ENCODE data around the gene DENND5B.
"Not testable (repeated sequence)": the region's sequence is repeated elsewhere in the genome, so short reads cannot be mapped to it uniquely, and the experiment has no call there.

DENND5B gene

GRCh38 chr12:31557707-31558106 is 33.2 kb downstream of the DENND5B start:
- DNase-seq (ENCODE audit: low read depth, low spot score): no peak

- DNase-seq (ENCODE audit: low read depth, low spot score): not testable (repeated sequence)
Measured at GRCh38 chr12:31555466-31555865, 35.5 kb downstream of the DENND5B start.

DNA sequence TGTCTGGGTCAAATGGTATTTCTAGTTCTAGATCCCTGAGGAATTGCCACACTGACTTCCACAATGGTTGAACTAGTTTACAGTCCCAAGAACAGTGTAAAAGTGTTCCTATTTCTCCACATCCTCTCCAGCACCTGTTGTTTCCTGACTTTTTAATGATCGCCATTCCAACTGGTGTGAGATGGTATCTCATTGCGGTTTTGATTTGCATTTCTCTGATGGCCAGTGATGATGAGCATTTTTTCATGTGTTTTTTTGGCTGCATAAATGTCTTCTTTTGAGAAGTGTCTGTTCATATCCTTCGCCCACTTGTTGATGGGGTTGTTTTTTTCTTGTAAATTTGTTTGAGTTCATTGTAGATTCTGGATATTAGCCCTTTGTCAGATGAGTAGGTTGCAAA is 40.3 kb downstream of the DENND5B start:
- DNase-seq (ENCODE audit: low read depth, low spot score): not testable (repeated sequence)

DNA sequence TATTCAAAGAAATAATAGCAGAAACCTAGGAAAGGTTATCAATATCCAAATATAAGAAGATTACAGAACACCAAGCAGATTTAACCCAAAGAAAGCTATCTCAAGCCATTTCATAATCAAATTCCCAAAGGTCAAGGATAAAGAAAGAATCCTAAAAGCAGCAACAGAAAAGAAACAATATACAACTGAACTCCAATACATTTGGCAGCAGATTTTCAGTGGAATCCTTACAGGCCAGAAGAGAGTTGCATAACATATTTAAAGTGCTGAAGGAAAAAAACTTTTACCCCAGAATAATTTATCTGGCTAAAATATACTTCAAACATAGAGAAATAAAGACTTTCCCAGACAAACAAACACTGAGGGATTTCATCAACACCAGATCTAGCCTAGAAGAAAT is 54.3 kb downstream of the DENND5B start:
- DNase-seq (ENCODE audit: low read depth, low spot score): no peak

GRCh38 chr12:31533470-31533869 is 57.5 kb downstream of the DENND5B start:
- no peak for DNase-seq (ENCODE audit: low read depth, low spot score)

DNA sequence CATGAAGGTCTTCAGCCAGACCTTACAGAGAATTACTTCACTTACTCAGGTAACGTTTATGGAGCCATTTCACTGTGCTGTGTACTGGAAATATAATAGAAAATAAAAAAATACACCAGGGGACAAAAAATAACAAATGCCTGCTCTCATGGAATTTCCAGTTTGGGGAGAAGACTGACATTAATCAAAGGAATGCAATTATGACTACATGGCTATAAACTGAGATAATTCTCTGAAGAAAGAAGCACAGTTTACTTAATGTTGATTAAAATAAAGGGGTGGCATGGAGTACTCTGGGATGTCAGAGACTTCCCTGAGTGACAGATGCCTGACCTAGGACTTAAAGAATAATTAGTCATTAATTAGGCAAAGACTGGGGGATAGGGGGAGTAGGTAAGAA is 59.0 kb downstream of the DENND5B start:
- no peak for DNase-seq (ENCODE audit: low read depth, low spot score)

GRCh38 chr12:31528095-31528494 is 62.8 kb downstream of the DENND5B start:
- no peak for DNase-seq (ENCODE audit: low read depth, low spot score)

DNA sequence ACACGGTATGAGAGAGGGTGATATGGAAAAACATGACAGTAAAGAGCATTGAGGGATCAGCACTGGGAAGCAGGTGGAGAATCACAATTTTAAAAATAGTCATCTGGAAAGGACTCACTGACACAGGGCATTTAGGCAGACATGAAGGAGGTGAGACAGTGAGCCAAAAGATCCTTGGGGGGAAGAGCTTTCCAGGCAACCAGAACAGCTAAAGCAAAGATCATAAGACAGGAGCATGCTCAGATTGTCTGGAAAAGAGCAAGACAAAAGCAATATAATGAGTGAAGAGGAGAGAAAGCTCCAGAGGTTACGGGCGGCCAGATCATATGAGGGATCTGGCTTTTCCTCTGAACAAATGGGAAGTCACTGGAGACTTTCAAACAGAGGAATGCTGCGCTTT is 63.9 kb downstream of the DENND5B start:
- no peak for DNase-seq (ENCODE audit: low read depth, low spot score)

DNA sequence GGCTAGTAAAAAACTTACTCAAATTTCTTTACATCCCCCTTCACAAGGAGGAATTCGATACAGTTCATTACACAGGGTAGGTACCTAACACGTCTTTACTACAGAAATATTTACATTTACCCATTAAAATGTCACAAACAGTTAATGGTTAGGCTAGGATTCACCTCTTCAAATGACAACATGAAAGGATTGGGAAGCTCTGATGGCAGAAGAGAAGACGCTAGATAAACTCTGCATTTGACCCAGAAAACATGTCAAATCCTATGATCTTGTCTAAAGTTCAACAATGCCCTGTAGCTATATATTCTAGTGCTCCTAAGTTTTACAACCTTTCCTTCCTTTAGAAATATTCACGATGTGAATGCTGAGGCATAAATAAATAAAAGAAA is 64.8 kb downstream of the DENND5B start:
- no peak for DNase-seq (ENCODE audit: low read depth, low spot score)

DNA sequence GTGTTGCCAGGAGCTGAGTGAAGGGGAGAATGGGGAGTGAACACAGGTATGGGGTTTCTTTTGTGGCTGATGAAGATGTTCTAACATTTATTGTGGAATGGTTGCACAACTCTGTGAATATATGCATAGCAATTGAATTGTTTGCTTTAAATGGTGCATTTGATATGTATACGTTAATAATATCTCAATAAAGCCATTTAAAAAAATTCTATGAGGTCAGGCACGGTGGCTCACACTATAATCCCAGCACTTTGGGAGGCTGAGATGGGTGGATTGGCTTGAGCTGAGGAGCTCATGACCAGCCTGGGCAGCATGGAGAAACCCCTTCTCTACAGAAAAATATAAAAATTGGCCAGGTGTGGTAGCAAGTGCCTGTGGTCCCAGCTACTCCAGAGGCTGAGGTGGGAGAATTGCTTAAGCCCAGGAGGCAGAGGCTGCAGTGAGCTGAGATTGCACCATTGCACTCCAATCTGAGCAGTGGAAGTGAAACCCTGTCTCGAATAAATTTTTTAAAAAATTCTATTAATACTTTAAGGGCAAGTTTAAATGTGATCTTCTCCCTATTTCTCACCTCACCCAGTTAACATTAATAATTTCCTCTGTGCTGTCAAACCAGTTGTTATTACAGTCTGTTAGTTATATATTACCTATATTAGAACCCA is 65.3 kb downstream of the DENND5B start:
- DNase-seq (ENCODE audit: low read depth, low spot score): no peak

DNA sequence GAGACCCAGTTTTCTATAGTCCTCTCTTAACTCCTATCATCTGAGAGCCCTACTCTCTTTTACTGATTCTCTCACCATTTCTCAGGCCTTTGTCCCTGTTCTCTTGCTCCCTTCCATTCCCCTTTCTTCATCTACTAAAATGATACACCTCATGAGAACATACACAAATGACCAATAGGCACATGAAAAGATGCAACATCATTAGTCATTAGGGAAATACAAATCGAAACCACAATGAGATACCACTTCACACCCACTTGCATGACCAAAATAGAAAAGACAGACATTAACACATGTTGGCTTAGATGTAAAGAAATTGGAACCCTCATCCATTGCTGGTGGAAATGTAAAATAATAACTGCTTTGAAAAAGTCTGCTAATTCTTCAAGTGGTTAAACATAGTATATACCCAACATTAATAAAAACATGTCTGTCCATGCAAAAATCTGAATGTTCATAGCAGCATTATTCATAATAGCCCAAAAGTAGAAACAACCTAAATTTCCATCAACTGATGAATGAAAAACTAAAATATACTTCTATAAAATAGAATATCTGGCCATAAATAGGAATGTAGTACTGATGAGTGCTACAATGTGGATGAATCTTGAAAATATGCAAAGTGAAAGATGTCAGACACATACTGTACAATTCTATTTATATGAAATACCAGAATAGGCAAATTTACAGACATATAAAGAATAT is 66.0 kb downstream of the DENND5B start:
- DNase-seq (ENCODE audit: low read depth, low spot score): no peak

DNA sequence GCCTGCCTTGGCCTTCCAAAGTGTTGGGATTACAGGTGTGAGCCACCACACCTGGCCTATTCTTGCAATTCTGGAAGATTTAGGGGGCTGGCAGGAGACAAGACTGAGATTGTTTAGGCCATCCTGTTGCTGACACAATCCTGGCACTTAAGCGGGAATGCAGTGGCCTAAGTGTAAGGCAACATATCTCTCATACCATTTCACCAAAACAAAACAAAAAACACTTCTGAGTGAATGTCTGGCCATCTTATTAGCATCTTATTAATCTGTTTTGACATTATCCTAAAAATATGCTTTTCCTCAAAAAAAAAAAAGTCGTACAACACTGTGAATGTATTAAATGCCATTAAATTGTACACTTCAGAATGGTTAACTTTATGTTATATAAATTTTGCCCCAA is 67.6 kb downstream of the DENND5B start:
- DNase-seq (ENCODE audit: low read depth, low spot score): no peak

DNA sequence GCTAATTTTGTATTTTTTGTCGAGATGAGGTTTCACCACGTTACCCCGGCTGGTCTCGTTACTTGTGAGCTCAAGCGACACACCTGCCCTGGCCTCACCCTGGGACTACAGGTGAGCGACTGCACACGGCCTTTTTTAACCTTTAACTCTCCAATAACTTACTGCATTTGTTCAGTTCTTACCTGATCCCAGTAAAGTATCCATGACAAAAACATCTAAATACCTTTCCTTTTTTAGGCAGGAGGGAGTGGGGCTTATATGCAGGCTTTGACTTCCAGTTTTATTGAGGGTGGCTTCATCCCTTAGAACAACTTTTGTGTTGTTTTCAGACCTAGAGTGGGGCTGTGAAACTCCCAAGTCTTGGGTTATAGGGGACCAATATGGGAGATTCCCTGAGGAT is 68.3 kb downstream of the DENND5B start:
- DNase-seq (ENCODE audit: low read depth, low spot score): no peak

DNA sequence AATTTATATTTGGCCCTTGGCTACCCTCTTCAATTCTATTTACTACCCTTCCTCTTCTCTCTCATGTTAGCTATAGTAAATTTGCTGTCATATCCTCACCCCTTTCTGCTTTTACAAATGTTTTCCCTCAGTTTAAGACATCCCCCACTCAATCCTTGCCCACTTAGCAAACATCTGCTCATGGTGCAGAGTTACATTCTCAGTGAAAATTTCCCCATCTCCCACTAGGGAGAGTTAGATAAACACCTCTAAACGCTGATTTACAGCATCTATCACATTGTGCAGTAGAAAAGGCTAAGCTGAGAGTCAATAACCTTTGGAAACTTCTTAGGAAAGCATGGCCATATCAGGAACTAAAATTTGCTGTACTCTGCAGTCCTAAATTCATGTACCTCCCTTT is 69.0 kb downstream of the DENND5B start:
- no peak for DNase-seq (ENCODE audit: low read depth, low spot score)

- DNase-seq (ENCODE audit: low read depth, low spot score): no peak
Measured at GRCh38 chr12:31519511-31519910, 71.4 kb downstream of the DENND5B start.

DNA sequence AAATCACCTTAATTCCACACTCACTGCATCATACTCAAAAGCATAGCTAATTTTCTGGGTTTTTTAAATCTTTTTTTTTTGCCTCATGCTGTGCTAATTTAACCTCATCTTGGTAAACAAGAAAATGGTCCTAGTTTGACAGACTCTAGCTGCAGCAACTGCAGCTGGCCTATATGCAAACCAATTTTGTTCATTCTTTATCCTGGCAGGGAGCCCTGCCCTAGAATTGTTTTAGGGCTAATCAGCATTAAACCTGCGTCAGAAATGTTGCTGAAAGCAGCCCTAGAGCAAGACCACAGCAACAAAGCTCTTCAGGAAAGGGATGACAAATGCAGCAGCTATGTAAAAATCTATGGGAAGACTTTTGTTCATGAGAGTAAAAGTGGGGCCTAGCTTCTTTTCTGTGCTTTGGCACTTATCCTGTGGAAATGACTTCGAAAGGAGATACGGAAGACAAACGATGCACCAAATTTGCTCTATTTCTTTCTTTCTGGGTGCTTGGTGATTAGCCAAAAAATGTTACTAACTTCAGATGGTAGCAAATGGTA is 72.2 kb downstream of the DENND5B start:
- no peak for DNase-seq (ENCODE audit: low read depth, low spot score)

- no peak for DNase-seq (ENCODE audit: low read depth, low spot score)
Measured at GRCh38 chr12:31517994-31518393, 72.9 kb downstream of the DENND5B start.

- no peak for DNase-seq (ENCODE audit: low read depth, low spot score)
Measured at GRCh38 chr12:31516702-31517101, 74.2 kb downstream of the DENND5B start.

DNA sequence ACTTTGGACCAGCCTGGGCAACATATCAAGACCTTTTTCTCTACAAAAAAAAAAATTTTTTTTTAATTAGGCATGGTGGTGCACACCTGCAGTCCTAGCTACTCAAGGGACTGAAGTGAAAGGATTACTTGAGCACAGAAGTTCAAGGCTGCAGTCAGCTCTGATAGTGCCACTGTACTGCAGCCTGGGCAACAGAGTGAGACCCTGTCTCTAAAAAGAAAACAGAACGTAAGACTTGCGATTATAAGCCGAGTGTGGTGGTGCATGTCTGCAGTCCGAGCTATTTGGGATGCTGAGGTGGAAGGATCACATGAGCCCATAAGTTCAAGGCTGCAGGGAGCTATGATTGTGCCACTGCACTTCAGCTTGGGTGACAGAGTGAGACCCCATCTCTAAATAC is 76.0 kb downstream of the DENND5B start:
- DNase-seq (ENCODE audit: low read depth, low spot score): no peak

GRCh38 chr12:31510034-31510433 is 80.9 kb downstream of the DENND5B start:
- no peak for DNase-seq (ENCODE audit: low read depth, low spot score)

- no peak for DNase-seq (ENCODE audit: low read depth, low spot score)
Measured at GRCh38 chr12:31508436-31509150, 82.3 kb downstream of the DENND5B start.

GRCh38 chr12:31507966-31508365 is 83.0 kb downstream of the DENND5B start:
- no peak for DNase-seq (ENCODE audit: low read depth, low spot score)

All from activated CD4-positive, CD25-positive, alpha-beta regulatory T cell treated with anti-CD3 and anti-CD28 coated beads, Interleukin-2, amount 50 U/mL, for 16 hours (primary cell).